Measurements from ENCODE around the gene NPTX1.

Gene NPTX1

GRCh38 chr17:80442764-80443163, 33.6 kb downstream of the NPTX1 start:
- DNase-seq, result no peak

- DNase-seq, result no peak
Observed at GRCh38 chr17:80442323-80442659, 34.1 kb downstream of the NPTX1 start.

- DNase-seq, result no peak
Observed at GRCh38 chr17:80441598-80442322, 34.6 kb downstream of the NPTX1 start.

GRCh38 chr17:80441133-80441578, 35.3 kb downstream of the NPTX1 start:
- peak in 1 of 2 experiments; percentile 50 for DNase-seq

- DNase-seq, result no peak
Observed at GRCh38 chr17:80439499-80439898, 36.9 kb downstream of the NPTX1 start.

- DNase-seq, result no peak
Observed at GRCh38 chr17:80438806-80439205, 37.6 kb downstream of the NPTX1 start.

GRCh38 chr17:80437532-80437931, 38.9 kb downstream of the NPTX1 start:
- no peak for DNase-seq

- DNase-seq, result no peak
Observed at GRCh38 chr17:80433916-80434666, 42.3 kb downstream of the NPTX1 start.

GRCh38 chr17:80432961-80433550, 43.4 kb downstream of the NPTX1 start:
- no peak for DNase-seq

- DNase-seq, result no peak
Observed at GRCh38 chr17:80432350-80432955, 44.0 kb downstream of the NPTX1 start.

- no peak for DNase-seq
Observed at GRCh38 chr17:80431246-80432195, 44.9 kb downstream of the NPTX1 start.

- DNase-seq, result no peak
Observed at GRCh38 chr17:80430446-80431245, 45.8 kb downstream of the NPTX1 start.

- DNase-seq, result no peak
Observed at GRCh38 chr17:80429356-80430275, 46.8 kb downstream of the NPTX1 start.

GRCh38 chr17:80428796-80429195, 47.6 kb downstream of the NPTX1 start:
- DNase-seq, result no peak

GRCh38 chr17:80428363-80428762, 48.0 kb downstream of the NPTX1 start:
- DNase-seq, result no peak

GRCh38 chr17:80427366-80428282, 48.8 kb downstream of the NPTX1 start:
- no peak for DNase-seq

- DNase-seq, result peak; percentile 77 to 88
Observed at GRCh38 chr17:80426671-80427326, 49.6 kb downstream of the NPTX1 start.

- DNase-seq, result no peak
Observed at GRCh38 chr17:80425835-80426426, 50.5 kb downstream of the NPTX1 start.
